HG03108 (cell line): Measurements from ENCODE around the gene FRAT2.

Source experiments
- ATAC-seq: cut with Tn5 transposase; IDR thresholded peaks from one replicate; pipeline ENCODE4 v1.9.1; 2021; ENCODE audit warnings: moderate library complexity; ENCODE audit not compliant: unreplicated experiment

FRAT2 gene, protein sequence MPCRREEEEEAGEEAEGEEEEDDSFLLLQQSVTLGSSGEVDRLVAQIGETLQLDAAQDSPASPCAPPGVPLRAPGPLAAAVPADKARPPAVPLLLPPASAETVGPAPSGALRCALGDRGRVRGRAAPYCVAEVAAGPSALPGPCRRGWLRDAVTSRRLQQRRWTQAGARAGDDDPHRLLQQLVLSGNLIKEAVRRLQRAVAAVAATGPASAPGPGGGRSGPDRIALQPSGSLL

DNA sequence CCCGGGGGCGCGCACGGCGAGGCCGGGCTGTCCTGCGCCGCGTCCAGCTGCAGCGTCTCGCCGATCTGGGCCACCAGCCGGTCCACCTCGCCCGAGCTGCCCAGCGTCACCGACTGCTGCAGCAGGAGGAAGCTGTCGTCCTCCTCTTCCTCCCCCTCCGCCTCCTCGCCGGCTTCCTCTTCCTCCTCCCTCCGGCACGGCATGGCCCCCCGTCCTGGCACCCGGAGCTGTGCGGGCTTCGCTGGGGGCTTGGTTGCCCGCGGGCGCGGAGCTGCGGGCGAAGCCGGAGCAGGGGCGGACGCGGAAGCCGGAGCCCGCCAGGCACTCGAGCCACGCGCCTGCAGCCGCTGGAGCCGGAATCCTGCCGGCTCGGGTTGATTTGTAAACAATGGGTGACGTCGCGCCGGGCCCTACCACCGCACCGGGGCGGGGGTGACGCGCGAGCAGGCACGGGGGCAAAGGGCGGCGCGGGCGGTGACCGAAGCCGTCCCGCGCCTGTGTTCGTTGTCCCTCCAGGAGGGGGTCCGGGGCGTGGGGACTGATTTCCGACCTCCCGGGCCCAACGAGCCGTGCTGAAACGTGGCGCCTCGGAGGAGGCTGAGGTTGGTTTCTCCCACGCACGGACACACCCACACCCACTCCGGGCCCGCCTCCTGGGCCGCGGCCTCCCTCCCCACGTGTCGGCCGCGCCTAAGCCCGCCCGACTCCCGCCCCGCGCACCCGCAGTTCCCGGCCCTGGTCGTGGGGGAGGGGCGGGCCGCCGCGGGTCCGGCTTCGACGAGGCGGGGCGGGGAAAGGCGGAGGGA, at the start of gene FRAT2:
Gene FRAT2 (minus strand): TSS at position 360 of the 806 bp plus-strand sequence. CDS start 157 bp downstream, at position 203.
- ATAC-seq, result peak; percentile 84

DNA sequence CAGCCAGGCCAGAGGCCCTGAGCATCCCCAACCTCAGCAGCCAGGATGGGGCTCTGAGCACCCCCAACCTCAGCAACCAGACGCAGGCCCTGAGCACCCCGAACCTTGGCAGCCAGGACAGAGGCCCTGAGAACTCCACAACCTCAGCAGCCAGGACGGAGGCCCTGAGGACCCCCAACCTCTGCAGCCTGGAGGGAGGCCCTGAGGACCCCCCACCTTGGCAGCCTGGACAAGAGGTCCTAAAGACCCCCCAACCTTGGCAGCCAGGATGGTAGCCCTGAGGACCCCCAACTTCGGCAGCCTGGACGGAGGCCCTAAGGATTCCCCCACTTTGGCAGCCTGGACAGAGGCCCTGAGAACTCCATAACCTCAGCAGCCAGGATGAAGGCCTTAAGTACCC, 49.6 kb upstream of the FRAT2 start:
- ATAC-seq, result no peak

DNA sequence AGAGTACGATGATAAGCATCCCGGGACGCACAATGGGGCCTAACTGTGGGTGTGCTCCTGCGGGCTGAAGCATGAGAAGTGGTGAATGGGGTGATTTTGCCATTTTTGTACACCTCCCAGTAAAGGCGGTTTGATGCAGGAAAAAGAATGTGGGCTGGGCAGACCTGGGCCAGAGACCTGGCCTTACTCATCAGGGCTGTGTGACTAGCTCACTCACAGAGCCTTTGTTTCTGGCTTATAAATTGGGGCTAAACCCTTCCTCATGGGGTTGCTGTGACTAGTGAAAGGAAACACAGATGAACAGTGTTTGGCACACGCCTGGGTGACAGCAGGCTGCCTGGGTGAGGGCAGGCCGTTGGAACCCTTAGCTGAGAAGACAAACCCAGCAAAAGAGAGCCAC, 48.6 kb upstream of the FRAT2 start:
- no peak for ATAC-seq

- ATAC-seq, result no peak
Measured at GRCh38 chr10:97381626-97382025, 47.1 kb upstream of the FRAT2 start.

- no peak for ATAC-seq
Measured at GRCh38 chr10:97380516-97380915, 46.0 kb upstream of the FRAT2 start.

GRCh38 chr10:97378933-97379921, 44.7 kb upstream of the FRAT2 start:
- no peak for ATAC-seq

DNA sequence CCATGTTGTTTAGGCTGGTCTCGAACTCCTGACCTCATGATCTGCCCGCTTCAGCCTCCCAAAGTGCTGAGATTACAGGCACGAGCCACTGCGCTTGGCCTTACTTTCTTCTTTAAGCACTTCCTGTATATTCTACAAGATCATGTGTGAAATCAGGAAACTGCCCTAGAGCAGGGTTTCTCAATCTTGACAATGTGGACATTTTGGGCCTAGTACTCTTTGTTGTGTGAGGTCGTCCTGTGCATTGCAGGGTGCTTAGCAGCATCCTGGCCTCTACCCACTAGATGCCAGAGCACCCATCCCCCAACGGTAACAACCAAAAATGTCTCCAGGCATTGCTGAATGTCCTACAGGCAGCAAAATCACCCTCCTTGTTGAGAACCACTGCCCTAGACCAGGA, 41.9 kb upstream of the FRAT2 start:
- no peak for ATAC-seq

DNA sequence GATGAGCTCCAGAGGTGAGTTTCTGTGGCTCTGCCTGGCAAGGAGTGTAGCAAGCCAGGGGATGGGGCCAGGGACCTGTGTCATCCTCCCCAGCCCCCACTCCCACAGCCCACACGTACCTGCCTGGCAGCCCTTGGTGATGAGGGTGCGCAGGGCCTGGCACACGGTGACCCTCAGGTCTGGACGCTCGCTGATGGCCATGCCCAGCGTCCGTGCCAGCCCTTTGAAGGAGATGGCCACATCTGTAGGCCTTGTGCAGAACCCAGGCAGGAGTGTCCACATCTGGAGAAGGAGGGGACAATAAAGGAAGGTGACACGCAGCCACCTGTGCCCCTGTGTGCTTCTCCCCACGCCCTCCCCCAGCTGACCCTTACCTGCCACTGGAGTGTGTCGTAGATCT, 38.9 kb upstream of the FRAT2 start:
- no peak for ATAC-seq

- ATAC-seq, result no peak
Measured at GRCh38 chr10:97372233-97372875, 37.8 kb upstream of the FRAT2 start.

GRCh38 chr10:97371696-97372095, 37.2 kb upstream of the FRAT2 start:
- ATAC-seq, result no peak

DNA sequence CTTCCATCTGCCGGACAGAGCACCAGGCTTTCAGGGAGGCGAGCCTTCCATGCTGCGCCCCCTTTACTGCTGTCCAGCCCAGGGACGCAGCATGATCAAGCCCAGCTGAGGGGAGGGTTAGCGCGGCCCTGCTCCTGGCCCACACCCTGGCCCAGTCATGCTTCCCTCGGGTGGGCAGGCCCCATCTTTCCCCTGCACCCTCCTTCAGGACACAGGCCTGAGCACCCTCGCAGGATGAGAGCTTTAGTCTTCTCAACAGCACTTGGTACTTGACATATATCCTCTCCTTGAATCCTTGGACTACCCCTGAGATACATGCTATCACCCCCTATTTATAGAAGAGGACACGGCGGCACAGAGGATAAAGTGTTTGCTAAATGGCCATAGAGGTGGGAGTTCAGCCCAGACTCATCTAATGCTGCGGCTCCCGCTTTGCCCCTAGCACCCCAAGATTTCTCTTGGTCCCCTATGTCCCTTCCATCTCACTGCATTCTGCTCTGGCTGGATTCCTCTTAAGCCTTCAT, 32.7 kb upstream of the FRAT2 start:
- no peak for ATAC-seq

DNA sequence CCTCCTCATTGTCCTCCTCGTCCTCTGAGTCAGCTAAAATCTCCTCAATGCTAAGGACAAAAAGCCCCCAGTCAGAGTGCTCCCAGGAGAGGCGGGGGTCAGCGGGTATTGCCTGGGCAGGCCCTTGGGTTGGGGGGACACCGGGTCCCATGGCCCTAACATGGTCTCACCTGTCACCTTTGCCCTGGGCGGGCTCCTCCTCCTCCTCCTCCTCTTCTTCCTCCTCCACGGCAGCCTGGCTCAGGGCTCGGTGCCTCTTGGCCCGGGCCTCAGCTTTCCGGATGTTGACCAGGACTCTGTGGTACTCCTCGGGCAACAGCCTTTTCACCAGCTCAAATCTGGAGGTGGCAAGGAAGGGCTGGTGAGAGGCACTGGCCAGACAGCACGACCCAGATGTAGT, 32.0 kb upstream of the FRAT2 start:
- no peak for ATAC-seq

DNA sequence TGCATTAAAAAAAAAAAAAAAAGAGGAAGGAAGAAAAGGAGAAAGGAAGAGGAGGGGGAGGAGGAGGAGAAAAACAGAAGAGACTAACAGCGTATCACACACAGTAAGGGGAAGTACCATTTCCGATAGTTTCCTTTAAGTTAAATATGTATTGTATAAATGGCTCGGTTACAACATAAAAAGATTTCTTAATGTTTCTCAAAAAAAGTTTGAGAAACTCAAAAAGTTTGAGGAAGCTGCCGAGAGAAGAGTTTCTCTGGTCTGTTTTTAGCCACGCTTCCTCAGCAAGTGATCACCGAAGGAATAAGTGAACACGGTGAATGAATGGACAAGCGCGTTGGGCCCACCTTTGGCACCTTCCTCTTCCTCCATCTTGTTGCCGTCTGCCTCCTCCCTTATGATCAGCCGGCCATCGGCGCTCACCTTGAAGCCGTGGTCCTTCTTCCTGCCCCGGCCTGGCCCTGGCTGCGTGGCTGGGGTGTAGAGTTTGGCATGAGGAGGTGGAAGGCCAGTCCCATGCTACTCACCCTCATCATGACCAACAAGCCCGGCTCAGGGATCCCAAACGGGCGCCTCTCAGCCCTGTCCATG, 31.3 kb upstream of the FRAT2 start:
- ATAC-seq, result no peak

DNA sequence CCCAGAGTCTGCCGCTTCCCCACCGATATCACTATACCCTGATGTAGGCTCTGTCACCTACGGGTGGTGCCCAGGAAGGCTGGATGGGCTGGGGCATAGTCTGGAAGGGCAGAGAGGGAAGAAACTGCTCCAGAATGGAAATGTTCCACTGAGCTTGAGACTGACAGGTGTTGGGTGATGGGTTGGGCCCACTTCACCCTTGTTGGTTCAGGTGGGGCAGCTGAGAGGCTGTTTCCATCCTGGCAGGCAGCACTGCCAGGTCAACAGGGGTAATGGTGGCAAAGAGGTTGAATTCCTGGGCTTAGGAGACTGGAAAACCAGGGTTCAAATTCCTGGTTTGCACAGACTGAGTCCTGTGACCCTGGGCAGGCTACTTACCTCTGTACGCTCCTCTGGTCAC, 28.5 kb upstream of the FRAT2 start:
- ATAC-seq, result no peak

DNA sequence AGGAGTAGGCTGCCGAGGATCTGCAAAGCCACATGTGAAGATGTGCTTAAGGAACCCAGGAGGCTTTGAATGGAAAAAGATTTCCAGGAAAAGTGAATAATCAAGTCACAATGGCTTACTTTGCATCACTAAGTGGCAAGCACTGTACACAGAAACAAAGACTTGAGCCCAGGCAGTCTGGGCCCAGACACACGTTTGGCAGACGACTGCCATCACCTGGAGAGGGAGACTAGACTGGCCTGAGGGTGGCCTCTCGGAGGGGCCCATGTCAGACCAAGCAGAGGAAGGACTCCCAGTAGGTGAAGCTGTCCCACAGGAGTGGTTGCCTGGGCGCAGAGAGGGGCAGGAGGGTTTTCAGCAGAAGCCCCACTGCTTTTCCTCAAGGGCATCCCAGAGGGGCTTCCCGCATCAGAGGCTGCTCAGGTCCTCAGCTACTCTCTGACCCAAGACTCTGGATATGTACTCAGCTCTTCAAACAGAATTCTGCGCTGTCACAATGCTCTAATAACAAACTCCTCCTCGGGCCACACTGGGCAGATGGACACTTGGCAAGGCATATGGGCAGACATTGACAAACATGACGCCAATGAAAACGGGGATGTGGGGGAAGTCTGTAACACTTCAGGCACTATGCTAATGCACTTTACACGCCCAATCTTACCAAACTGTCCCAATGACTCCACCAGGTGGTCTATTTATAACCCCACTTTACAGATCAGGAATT, 27.9 kb upstream of the FRAT2 start:
- ATAC-seq, result no peak

DNA sequence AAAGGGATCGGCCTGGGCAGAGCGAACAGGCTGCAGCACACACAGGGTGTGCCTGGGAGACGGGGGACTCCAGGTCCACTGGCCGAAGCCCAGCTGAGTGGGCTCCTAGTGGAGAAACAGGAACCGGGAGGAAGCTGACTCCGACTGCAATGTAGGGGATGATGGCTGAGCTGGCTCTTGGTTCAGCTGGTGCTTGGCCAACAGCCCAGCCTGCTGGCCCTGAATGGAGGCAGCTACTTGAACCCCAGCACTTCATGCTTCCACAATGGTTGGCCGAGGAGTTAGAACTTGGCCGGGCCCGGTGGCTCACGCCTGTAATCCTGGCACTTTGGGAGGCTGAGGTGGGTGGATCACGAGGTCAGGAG, 27.0 kb upstream of the FRAT2 start:
- ATAC-seq, result no peak

DNA sequence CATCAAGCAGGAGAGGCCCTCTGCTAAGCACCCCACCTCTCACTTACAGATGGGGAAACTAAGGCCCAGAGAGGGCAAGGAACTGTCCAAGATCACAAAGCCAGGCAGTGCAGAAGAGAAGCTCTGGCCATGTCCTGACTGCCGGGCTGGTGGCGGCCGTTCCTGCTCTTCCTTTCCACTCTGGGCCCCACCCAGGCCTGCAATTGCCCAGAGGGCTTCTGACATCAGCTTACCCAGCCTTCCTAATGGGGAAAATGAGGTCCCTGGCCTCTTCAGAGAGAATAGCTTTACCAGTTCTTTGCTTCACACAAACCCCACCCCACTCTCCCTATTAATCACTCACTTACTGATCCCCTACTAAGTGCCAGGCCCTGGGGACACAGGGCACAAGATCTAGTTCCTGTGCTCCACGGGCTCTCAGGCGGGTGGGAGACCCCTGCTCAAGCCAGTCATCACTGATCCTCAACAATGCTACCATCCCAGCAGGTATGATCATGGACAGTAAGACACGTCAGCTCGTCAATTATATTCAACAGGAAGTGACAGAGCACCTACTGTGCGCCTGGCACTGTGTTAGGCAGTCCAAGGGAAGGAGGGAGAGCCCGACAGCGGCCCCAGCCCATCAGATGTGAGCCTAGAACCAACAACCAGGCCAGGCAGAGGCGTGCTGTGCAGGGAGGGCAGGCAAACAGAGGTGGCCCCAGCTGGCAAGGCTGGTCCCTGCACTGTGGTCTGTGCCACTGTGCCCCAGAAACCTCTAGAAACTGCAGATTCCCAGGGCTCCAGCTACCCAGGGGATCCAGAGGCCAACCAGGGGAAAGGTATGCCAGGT, 26.4 kb upstream of the FRAT2 start:
- ATAC-seq, result no peak

DNA sequence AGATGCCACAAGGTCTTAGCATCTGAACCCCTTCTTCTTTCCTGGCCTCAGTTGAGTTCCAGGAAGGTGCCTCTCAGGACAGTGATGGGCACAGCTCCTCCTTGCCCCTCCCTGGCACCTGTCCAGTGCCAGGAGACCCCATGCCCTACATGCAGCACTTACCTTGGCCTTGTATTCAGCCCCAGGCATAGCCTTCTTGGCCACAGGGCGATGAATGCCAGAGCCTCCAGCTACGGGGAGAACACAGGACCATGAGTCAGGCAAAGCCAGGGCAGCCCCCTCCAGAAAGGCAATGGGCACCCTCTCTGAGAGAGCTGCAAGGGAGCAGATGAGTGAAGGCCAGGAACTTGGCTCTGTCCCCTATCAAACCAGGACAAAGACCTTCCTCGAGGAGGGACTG, 24.3 kb upstream of the FRAT2 start:
- ATAC-seq, result no peak

DNA sequence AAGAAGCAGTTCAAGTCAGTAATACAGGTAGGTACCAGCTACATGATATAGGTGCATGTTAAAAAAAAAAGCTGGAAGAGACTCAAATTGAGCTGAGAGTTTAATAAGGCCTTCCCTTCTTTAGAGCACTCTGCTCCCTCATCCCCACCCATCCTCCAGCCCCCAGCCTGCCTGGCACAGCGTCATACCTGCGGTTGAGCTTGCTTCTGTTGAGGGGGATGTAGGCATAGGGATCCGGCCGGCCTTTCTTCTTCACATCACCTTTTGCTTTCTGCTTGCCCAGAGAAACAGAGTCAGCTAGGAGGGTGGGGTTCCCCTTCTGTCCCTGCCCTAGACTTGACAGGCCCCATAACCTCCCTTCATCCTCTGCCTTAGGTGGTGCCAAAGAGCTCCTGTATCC, 23.8 kb upstream of the FRAT2 start:
- ATAC-seq, result no peak
